HepG2 (cell line): ENCODE results near the gene LAMTOR2. TPM values are rescaled to one million over a fixed set of nuclear protein-coding genes. Genes with fewer than 3 reads are reported as not detected.

Source experiments
- ARHGAP35 ChIP-seq: sonication (generic); formaldehyde crosslinking; IDR thresholded peaks from 2 replicates; pipeline ENCODE4 v1.9.0; 2022; ENCODE audit warnings: mild to moderate bottlenecking, inconsistent platforms, moderate library complexity, missing genetic modification reagents, borderline replicate concordance
- HNF4A ChIP-seq: sonication (generic); formaldehyde crosslinking; IDR thresholded peaks from 2 replicates; pipeline ENCODE4 v1.4.0; 2020; ENCODE audit warnings: missing genetic modification reagents
- KDM5B ChIP-seq: sonication (generic); formaldehyde crosslinking; IDR thresholded peaks from 2 replicates; pipeline ENCODE4 v1.4.0; 2020; ENCODE audit warnings: missing genetic modification reagents, mild to moderate bottlenecking, borderline replicate concordance
- MAFG ChIP-seq: sonication (generic); formaldehyde crosslinking; IDR thresholded peaks from 2 replicates; pipeline ENCODE4 v1.5.1; 2020; ENCODE audit warnings: mild to moderate bottlenecking, missing genetic modification reagents
- PTBP1 ChIP-seq: fragments of 200-400 bp; formaldehyde crosslinking; IDR thresholded peaks from 2 replicates; pipeline ENCODE4 v1.6.1; 2018; ENCODE audit warnings: low read length, low read depth; ENCODE audit not compliant: poor library complexity, severe bottlenecking
- REPIN1 ChIP-seq: sonication (generic); formaldehyde crosslinking; IDR thresholded peaks from 2 replicates; pipeline ENCODE4 v1.8.0; 2022; ENCODE audit warnings: missing genetic modification reagents, low read depth, mild to moderate bottlenecking, borderline replicate concordance
- YEATS2 ChIP-seq: sonication (generic); formaldehyde crosslinking; IDR thresholded peaks from 2 replicates; pipeline ENCODE4 v1.4.0; 2020; ENCODE audit warnings: missing genetic modification reagents, borderline replicate concordance
- ZNF253 ChIP-seq: sonication (generic); formaldehyde crosslinking; IDR thresholded peaks from 2 replicates; pipeline ENCODE4 v1.8.0; 2022; ENCODE audit warnings: mild to moderate bottlenecking, missing genetic modification reagents, borderline replicate concordance
- ZNF589 ChIP-seq: sonication (generic); formaldehyde crosslinking; conservative IDR thresholded peaks from 2 replicates; pipeline ENCODE4 v1.8.0; 2022; ENCODE audit warnings: mild to moderate bottlenecking, moderate library complexity, missing genetic modification reagents
- polyA plus RNA-seq, 8 experiments: library from polyadenylated mRNA; depleted of rRNA in 3 of 8; stranded (reverse) in 7 of 8; unstranded in 1 of 8; fragments of >200 nt; fragmentation: Illumina TruSeq in 4 of 8; extraction: Trizol in 4 of 8; gene quantifications; 2 replicates each; pipeline versions ENCODE4 v1.2.1 to v1.2.3, GENCODE V29; 2011 to 2016; ENCODE audit warnings: low read depth in 4 of 8, missing spikeins in 1 of 8, mixed read lengths in 1 of 8; ENCODE audit not compliant: insufficient read depth in 1 of 8
- total RNA-seq, 5 experiments: library from RNA; depleted of rRNA; stranded (reverse); fragments of >200 nt; fragmentation: Illumina TruSeq; extraction: Trizol; gene quantifications; 2 replicates each; pipeline ENCODE4 v1.2.3, GENCODE V29; 2016; ENCODE audit warnings: low read depth in 1 of 5
- TF ChIP-seq, protein P1 (sequence below): sonication (generic); formaldehyde crosslinking; IDR thresholded peaks from 2 replicates; pipeline ENCODE4 v1.4.0; 2020; ENCODE audit warnings: missing genetic modification reagents
- TF ChIP-seq, protein P2 (sequence below): sonication (generic); formaldehyde crosslinking; IDR thresholded peaks from 2 replicates; pipeline ENCODE4 v1.4.0; 2020; ENCODE audit warnings: missing genetic modification reagents
- TF ChIP-seq, protein P3 (sequence below), 2 experiments: sonication (generic) in 1 of 2; formaldehyde crosslinking in 1 of 2; IDR thresholded peaks; 2 replicates each; pipeline versions ENCODE4 v1.5.1 to v1.6.1; 2011 to 2020; ENCODE audit warnings: borderline replicate concordance in 1 of 2, low read depth in 1 of 2, low read length in 1 of 2, mild to moderate bottlenecking in 1 of 2, missing genetic modification reagents in 1 of 2, moderate library complexity in 1 of 2
- TF ChIP-seq, protein P4 (sequence below): IDR thresholded peaks from 2 replicates; pipeline ENCODE4 v1.6.1; 2016; ENCODE audit warnings: missing biosample characterization, missing genetic modification reagents, low read depth
- TF ChIP-seq, protein P5 (sequence below): sonication (generic); formaldehyde crosslinking; IDR thresholded peaks from 2 replicates; pipeline ENCODE4 v1.5.0; 2020; ENCODE audit warnings: mild to moderate bottlenecking, low read depth, missing genetic modification reagents, borderline replicate concordance

Gene LAMTOR2
- total and polyA plus RNA-seq, 2 of the 13 experiments (the other 11 are each of a cell fraction or from before 2014, with no cell fraction given), result 36.5 to 66.4 TPM

DNA sequence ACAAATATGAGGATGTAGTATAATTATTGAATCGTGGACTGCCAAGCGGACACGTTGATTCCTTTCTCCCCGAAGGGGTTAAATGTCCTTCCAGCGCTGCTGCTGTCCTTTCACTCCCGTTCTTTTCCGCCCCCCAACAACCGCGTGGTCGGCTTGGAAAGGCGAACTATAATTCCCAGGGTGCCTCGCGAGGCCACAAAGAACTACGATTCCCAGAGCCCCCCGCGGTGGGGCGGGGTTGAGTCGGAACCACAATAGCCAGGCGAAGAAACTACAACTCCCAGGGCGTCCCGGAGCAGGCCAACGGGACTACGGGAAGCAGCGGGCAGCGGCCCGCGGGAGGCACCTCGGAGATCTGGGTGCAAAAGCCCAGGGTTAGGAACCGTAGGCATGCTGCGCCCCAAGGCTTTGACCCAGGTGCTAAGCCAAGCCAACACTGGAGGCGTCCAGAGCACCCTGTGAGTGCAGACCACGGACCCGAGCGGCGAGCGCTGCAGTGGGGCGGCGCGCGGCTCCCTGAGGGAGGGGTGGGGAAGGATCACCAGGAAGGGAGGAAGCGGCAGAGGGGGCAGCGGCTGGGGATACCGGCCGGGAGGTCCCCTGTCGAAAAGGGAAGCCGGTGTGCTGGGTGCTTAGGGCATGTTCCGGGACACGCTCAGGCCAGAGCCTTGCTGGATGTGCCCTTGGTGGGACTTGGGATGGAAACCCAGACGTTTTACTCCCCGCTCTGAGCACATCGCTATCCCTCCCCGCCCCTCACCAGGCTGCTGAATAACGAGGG, at the start of gene LAMTOR2 (continued):
- TF ChIP-seq HNF4A (CRISPR knock-in tag), result 0 out of 2 replicates have a peak, but pooled peaks have one; percentile 12
- no peak for TF ChIP-seq ZNF253
- no peak for TF ChIP-seq PTBP1
- no peak for TF ChIP-seq MAFG (CRISPR knock-in tag)
- TF ChIP-seq, protein P1, sequence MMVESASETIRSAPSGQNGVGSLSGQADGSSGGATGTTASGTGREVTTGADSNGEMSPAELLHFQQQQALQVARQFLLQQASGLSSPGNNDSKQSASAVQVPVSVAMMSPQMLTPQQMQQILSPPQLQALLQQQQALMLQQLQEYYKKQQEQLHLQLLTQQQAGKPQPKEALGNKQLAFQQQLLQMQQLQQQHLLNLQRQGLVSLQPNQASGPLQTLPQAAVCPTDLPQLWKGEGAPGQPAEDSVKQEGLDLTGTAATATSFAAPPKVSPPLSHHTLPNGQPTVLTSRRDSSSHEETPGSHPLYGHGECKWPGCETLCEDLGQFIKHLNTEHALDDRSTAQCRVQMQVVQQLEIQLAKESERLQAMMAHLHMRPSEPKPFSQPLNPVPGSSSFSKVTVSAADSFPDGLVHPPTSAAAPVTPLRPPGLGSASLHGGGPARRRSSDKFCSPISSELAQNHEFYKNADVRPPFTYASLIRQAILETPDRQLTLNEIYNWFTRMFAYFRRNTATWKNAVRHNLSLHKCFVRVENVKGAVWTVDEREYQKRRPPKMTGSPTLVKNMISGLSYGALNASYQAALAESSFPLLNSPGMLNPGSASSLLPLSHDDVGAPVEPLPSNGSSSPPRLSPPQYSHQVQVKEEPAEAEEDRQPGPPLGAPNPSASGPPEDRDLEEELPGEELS, result peak; percentile 46
- TF ChIP-seq, protein P2, sequence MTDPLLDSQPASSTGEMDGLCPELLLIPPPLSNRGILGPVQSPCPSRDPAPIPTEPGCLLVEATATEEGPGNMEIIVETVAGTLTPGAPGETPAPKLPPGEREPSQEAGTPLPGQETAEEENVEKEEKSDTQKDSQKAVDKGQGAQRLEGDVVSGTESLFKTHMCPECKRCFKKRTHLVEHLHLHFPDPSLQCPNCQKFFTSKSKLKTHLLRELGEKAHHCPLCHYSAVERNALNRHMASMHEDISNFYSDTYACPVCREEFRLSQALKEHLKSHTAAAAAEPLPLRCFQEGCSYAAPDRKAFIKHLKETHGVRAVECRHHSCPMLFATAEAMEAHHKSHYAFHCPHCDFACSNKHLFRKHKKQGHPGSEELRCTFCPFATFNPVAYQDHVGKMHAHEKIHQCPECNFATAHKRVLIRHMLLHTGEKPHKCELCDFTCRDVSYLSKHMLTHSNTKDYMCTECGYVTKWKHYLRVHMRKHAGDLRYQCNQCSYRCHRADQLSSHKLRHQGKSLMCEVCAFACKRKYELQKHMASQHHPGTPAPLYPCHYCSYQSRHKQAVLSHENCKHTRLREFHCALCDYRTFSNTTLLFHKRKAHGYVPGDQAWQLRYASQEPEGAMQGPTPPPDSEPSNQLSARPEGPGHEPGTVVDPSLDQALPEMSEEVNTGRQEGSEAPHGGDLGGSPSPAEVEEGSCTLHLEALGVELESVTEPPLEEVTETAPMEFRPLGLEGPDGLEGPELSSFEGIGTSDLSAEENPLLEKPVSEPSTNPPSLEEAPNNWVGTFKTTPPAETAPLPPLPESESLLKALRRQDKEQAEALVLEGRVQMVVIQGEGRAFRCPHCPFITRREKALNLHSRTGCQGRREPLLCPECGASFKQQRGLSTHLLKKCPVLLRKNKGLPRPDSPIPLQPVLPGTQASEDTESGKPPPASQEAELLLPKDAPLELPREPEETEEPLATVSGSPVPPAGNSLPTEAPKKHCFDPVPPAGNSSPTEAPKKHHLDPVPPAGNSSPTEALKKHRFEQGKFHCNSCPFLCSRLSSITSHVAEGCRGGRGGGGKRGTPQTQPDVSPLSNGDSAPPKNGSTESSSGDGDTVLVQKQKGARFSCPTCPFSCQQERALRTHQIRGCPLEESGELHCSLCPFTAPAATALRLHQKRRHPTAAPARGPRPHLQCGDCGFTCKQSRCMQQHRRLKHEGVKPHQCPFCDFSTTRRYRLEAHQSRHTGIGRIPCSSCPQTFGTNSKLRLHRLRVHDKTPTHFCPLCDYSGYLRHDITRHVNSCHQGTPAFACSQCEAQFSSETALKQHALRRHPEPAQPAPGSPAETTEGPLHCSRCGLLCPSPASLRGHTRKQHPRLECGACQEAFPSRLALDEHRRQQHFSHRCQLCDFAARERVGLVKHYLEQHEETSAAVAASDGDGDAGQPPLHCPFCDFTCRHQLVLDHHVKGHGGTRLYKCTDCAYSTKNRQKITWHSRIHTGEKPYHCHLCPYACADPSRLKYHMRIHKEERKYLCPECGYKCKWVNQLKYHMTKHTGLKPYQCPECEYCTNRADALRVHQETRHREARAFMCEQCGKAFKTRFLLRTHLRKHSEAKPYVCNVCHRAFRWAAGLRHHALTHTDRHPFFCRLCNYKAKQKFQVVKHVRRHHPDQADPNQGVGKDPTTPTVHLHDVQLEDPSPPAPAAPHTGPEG, result no peak; the same call in 1 of the 2 replicates
- peak; percentile 48; the same call in 1 of the 2 replicates for TF ChIP-seq KDM5B
- peak; percentile 83 for TF ChIP-seq YEATS2 (CRISPR knock-in tag)
- peak; percentile 49; the same call in 1 of the 2 replicates for TF ChIP-seq REPIN1
- peak; percentile 62; the same call in 1 of the 2 replicates for TF ChIP-seq ARHGAP35
- TF ChIP-seq, protein P3, sequence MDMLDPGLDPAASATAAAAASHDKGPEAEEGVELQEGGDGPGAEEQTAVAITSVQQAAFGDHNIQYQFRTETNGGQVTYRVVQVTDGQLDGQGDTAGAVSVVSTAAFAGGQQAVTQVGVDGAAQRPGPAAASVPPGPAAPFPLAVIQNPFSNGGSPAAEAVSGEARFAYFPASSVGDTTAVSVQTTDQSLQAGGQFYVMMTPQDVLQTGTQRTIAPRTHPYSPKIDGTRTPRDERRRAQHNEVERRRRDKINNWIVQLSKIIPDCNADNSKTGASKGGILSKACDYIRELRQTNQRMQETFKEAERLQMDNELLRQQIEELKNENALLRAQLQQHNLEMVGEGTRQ (IDR thresholded peaks at IDR 0.05; ENCODE audit: low read depth, low read length), result no peak
- TF ChIP-seq, protein P3 (CRISPR knock-in tag; IDR thresholded peaks at IDR 0.05; ENCODE audit: borderline replicate concordance), result peak; percentile 48; the same call in 1 of the 2 replicates
- no peak; the same call in 1 of the 2 replicates for TF ChIP-seq ZNF589 (CRISPR knock-in tag)
- TF ChIP-seq, protein P4, sequence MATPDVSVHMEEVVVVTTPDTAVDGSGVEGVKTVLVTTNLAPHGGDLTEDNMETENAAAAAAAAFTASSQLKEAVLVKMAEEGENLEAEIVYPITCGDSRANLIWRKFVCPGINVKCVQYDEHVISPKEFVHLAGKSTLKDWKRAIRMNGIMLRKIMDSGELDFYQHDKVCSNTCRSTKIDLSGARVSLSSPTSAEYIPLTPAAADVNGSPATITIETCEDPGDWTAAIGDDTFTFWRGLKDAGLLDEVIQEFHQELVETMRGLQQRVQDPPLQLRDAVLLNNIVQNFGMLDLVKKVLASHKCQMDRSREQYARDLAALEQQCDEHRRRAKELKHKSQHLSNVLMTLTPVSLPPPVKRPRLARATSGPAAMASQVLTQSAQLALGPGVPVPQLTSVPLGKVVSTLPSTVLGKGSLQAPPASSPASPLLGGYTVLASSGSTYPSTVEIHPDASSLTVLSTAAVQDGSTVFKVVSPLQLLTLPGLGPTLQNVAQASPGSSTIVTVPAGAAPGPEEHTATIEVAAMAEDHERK (CRISPR knock-in tag), result peak; percentile 70; the same call in 1 of the 2 replicates
- TF ChIP-seq, protein P5, sequence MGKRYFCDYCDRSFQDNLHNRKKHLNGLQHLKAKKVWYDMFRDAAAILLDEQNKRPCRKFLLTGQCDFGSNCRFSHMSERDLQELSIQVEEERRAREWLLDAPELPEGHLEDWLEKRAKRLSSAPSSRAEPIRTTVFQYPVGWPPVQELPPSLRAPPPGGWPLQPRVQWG, result no peak
